Endodermal cell (in vitro differentiated cells): ENCODE measurements around the gene SLC25A21. TPM values are rescaled to one million over a fixed set of nuclear protein-coding genes. Genes with fewer than 3 reads are reported as not detected.

ENCODE experiments used
- DNase-seq: peaks from one replicate; pipeline ENCODE4 v3.0.0-alpha.2; 2017
- H3K27ac ChIP-seq: 2 replicates; pipeline ENCODE4 v1.5.1; 2013; ENCODE audit warnings: mild to moderate bottlenecking, low read depth, low read length, moderate library complexity
- H3K27me3 ChIP-seq: 2 replicates; pipeline ENCODE4 v1.6.1; 2013; ENCODE audit warnings: mild to moderate bottlenecking, low read length, moderate library complexity; ENCODE audit not compliant: insufficient read depth, control insufficient read depth, poor library complexity, severe bottlenecking
- H3K36me3 ChIP-seq: 2 replicates; pipeline ENCODE4 v1.7.0; 2013; ENCODE audit warnings: mild to moderate bottlenecking, low read length, moderate library complexity; ENCODE audit not compliant: control insufficient read depth, insufficient read depth
- H3K4me1 ChIP-seq: one replicate; pipeline ENCODE4 v1.7.0; 2013; ENCODE audit warnings: low read length; ENCODE audit not compliant: control insufficient read depth, insufficient read depth
- H3K4me3 ChIP-seq: 2 replicates; pipeline ENCODE4 v1.5.1; 2013; ENCODE audit warnings: mild to moderate bottlenecking, low read length, moderate library complexity
- H3K9ac ChIP-seq: 2 replicates; pipeline ENCODE4 v1.6.1; 2013; ENCODE audit warnings: mild to moderate bottlenecking, low read length, moderate library complexity; ENCODE audit not compliant: poor library complexity, severe bottlenecking; ENCODE audit errors: extremely low read depth
- H3K9me3 ChIP-seq: 2 replicates; pipeline ENCODE4 v1.6.1; 2013; ENCODE audit warnings: mild to moderate bottlenecking, low read length, moderate library complexity; ENCODE audit not compliant: control insufficient read depth
- H3K27ac Mint-ChIP-seq: 2 replicates; pipeline ENCODE4 v1.8.0; 2020; ENCODE audit warnings: mixed read lengths
- H3K27me3 Mint-ChIP-seq: 2 replicates; pipeline ENCODE4 v1.8.0; 2021; ENCODE audit warnings: mild to moderate bottlenecking, mixed read lengths; ENCODE audit not compliant: insufficient read depth
- H3K36me3 Mint-ChIP-seq: 2 replicates; pipeline ENCODE4 v1.8.0; 2020; ENCODE audit warnings: low read depth, mixed read lengths
- H3K4me1 Mint-ChIP-seq: 2 replicates; pipeline ENCODE4 v1.8.0; 2020; ENCODE audit warnings: mixed read lengths
- H3K4me3 Mint-ChIP-seq: 2 replicates; pipeline ENCODE4 v1.8.0; 2020; ENCODE audit warnings: mild to moderate bottlenecking, moderate library complexity, mixed read lengths
- H3K9me3 Mint-ChIP-seq: 2 replicates; pipeline ENCODE4 v1.8.0; 2020; ENCODE audit warnings: mild to moderate bottlenecking, mixed read lengths
- CTCF ChIP-seq: fragments of 200-600 bp; sonication (generic); conservative IDR thresholded peaks from 2 replicates; pipeline ENCODE4 v1.5.0; 2021; ENCODE audit warnings: antibody characterized with exemption, mild to moderate bottlenecking
- WGBS, 2 experiments: methylation state at CpG; one replicate each; pipeline versions ENCODE4 v1.1.5 to v1.1.7; 2013; ENCODE audit warnings: missing lambda C conversion rate in 2 of 2, mixed read lengths in 1 of 2; ENCODE audit not compliant: insufficient coverage in 1 of 2, insufficient read length in 1 of 2; 5-methylcytosine and 5-hydroxymethylcytosine counted together
- total RNA-seq, 2 donors: library from RNA; stranded (reverse); fragmentation: NEBNext Ultra II Directional in 1 of 2; extraction: Animal tissue kit (Norgen Biotek cat#: 25700) in 1 of 2; gene quantifications; 2 replicates in 1 of 2; 3 replicates in 1 of 2; pipeline ENCODE4 v1.2.1, GENCODE V29; 2021

Gene SLC25A21
- total RNA-seq, 2 donors from 2014 or later = 1.9 TPM

GRCh38 chr14:37124614-37125013 lies 47.8 kb downstream of the SLC25A21 start:
- H3K4me3 Mint-ChIP-seq = no peak overlapping the region
- no peaks in the 10 kb centered on the region for H3K36me3 Mint-ChIP-seq
- Histone ChIP-seq H3K9ac (no peak overlapping the region), H3K9me3 (no peaks in the 10 kb centered on the region), H3K27ac (no peak overlapping the region), H3K4me1 (no peaks in the 10 kb centered on the region), H3K27me3 (no peaks in the 10 kb centered on the region), H3K4me3 (no peak overlapping the region), H3K36me3 (no peaks in the 10 kb centered on the region)
- H3K9me3 Mint-ChIP-seq = no peaks in the 10 kb centered on the region
- TF ChIP-seq CTCF = peak; percentile 65
- 87 to 90% methylated on average over 2 to 3 of the region's 3 CpGs for WGBS, 2 experiments
- no peaks in the 10 kb centered on the region for H3K4me1 Mint-ChIP-seq
- H3K27ac Mint-ChIP-seq = no peak overlapping the region
- H3K27me3 Mint-ChIP-seq = no peaks in the 10 kb centered on the region
- DNase-seq = peak; percentile 72

- Histone ChIP-seq H3K27ac (no peak overlapping the region), H3K4me1 (no peaks in the 10 kb centered on the region), H3K27me3 (no peaks in the 10 kb centered on the region), H3K4me3 (no peak overlapping the region), H3K9ac (no peak overlapping the region), H3K36me3 (no peaks in the 10 kb centered on the region), H3K9me3 (peaks cover 10% of the 10 kb centered on the region)
- TF ChIP-seq CTCF = no peak
- WGBS, 2 experiments = 97 to 100% methylated on average over 6 to 7 of the region's 7 CpGs
- Mint-ChIP-seq H3K4me3 (no peak overlapping the region), H3K9me3 (peaks cover 9% of the 10 kb centered on the region), H3K4me1 (no peaks in the 10 kb centered on the region), H3K36me3 (peaks cover 2% of the 10 kb centered on the region), H3K27ac (no peak overlapping the region), H3K27me3 (no peaks in the 10 kb centered on the region)
- DNase-seq = no peak
Observed at GRCh38 chr14:37122919-37123639, 49.3 kb downstream of the SLC25A21 start.

GRCh38 chr14:37122288-37122687 lies 50.1 kb downstream of the SLC25A21 start:
- no peak overlapping the region for H3K9ac ChIP-seq
- Mint-ChIP-seq H3K27me3 (no peaks in the 10 kb centered on the region), H3K4me3 (no peak overlapping the region), H3K36me3 (peaks cover 4% of the 10 kb centered on the region), H3K4me1 (no peaks in the 10 kb centered on the region), H3K27ac (no peak overlapping the region), H3K9me3 (peaks cover 12% of the 10 kb centered on the region)
- no peaks in the 10 kb centered on the region for H3K4me1 ChIP-seq
- no peaks in the 10 kb centered on the region for H3K27me3 ChIP-seq
- no peak for TF ChIP-seq CTCF
- H3K9me3 ChIP-seq = peaks cover 12% of the 10 kb centered on the region
- no peak for DNase-seq
- no peak overlapping the region for H3K4me3 ChIP-seq
- H3K36me3 ChIP-seq = no peaks in the 10 kb centered on the region
- WGBS, 2 experiments = 91% methylated on average over 3 of the region's 3 CpGs; no CpG with 5 or more reads in 1 of the 2 experiments
- no peak overlapping the region for H3K27ac ChIP-seq
